Activated naive CD4-positive, alpha-beta T cell treated with anti-CD3 and anti-CD28 coated beads, Interleukin-2, amount 10 ng/mL, durations not matched to agents 7 days and 5 days (primary cell): ENCODE measurements around the gene KIF13A.
"Not testable (repeated sequence)": the region's sequence is repeated elsewhere in the genome, so short reads cannot be mapped to it uniquely, and the experiment has no call there.

Experiments
- CTCF ChIA-PET: fragments of 350-600 bp; sonication (Branson Sonifier 250); formaldehyde crosslinking; loops from one replicate; lab custom pipeline; 2021; ENCODE audit warnings: antibody characterized with exemption; lab: Charles Lee
- DNase-seq: peaks from one replicate; pipeline ENCODE4 v3.0.0-alpha.2; 2020
- H3K27ac Mint-ChIP-seq: one replicate; pipeline ENCODE4 v1.8.0; 2021; ENCODE audit warnings: mild to moderate bottlenecking, moderate library complexity, mixed read lengths
- H3K27me3 Mint-ChIP-seq: one replicate; pipeline ENCODE4 v1.8.0; 2021; ENCODE audit warnings: mild to moderate bottlenecking, mixed read lengths
- H3K36me3 Mint-ChIP-seq: one replicate; pipeline ENCODE4 v1.8.0; 2021; ENCODE audit warnings: mixed read lengths
- H3K4me1 Mint-ChIP-seq: one replicate; pipeline ENCODE4 v1.8.0; 2021; ENCODE audit warnings: mixed read lengths
- H3K4me3 Mint-ChIP-seq: one replicate; pipeline ENCODE4 v1.8.0; 2021; ENCODE audit warnings: mild to moderate bottlenecking, moderate library complexity, mixed read lengths
- H3K9me3 Mint-ChIP-seq: one replicate; pipeline ENCODE4 v1.8.0; 2021; ENCODE audit warnings: mixed read lengths

The KIF13A gene

DNA sequence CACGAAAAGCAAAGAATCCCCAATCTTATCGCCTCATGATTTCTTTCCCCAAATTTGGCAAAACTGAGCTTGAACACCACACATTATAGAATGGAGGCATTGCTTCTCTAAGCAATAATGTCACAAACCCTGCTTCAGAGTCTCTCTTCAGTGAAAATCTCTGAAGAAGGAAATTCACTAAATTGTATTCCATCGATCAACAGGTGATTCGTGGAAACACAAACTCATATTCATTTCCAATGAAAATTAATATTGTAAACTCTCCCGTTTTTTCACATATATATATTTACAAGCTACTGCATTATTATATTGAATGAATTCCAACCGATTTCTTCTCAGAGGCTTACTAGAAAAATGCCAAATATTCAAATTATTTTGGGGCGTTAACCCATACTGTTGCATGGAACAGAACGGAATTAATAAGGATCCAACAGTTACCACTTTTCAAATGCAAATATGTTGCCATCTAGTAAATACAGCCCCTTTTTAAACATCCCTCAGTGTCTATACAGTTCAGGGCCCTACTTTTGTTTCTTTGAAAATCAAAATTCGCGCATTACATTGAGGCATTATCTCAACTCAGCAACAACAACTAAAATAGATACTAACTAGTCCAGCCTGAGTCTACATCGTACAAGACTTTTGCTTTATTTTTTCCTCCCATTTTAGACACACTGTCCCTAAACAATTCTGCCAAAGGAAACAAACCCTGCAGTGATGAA, 1.3 kb downstream of the KIF13A start:
- Mint-ChIP-seq H3K27ac (no peak overlapping the region), H3K4me3 (peak overlapping the region; percentile 63), H3K4me1 (peaks cover 7% of the 10 kb centered on the region), H3K9me3 (no peaks in the 10 kb centered on the region), H3K36me3 (peaks cover 2% of the 10 kb centered on the region), H3K27me3 (peaks cover 74% of the 10 kb centered on the region)
- no peak for DNase-seq
- CTCF ChIA-PET, result no interaction called here

DNA sequence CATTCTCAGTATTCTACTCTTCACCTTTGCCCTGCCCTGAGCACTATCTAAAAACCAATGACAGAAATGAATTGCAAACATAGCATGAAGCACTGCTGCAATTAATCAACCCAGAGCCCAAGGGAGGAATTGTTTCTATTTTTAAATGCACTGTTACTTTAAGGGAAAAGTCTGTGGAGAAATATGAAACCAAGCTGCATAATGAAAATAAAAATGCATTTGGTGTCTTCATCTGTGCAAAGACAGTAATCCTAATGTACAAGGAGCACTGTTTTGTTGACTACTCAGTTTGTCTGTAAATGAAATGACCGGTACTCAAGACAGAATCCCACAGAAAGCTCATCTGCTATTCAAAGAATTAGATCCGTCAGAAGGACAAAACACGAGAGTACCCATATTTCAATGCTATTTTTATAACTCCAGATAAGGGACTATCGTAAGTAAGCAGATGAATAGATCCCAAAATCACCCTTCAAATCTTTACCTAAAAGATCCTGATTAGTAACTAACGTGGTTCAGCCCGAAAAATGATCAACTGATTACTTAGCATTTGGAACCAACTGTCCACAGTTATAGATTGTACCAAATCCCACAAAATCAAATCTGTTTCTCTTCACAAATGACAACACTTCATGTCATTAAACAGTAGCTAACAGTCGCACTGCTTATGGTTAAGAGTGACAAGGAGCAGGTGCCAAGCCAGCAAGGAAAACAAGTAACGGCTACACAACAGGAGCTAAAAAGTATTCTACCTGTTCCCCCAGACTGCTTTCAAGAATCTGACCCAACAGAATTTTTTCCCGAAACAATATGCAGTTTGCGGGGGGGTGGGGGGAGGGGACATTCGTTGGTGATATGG, 2.4 kb downstream of the KIF13A start:
- H3K36me3 Mint-ChIP-seq, result peaks cover 2% of the 10 kb centered on the region
- no peak overlapping the region for H3K4me3 Mint-ChIP-seq
- no peak for DNase-seq
- H3K4me1 Mint-ChIP-seq, result peaks cover 7% of the 10 kb centered on the region
- H3K27me3 Mint-ChIP-seq, result peaks cover 70% of the 10 kb centered on the region
- H3K9me3 Mint-ChIP-seq, result no peaks in the 10 kb centered on the region
- no peak overlapping the region for H3K27ac Mint-ChIP-seq
- CTCF ChIA-PET, result interaction anchor here (0.6 kb wide), 2 partner anchors 17 to 134 kb away, joined by 3 to 4 read pairs; no protein-coding TSS in a partner anchor

GRCh38 chr6:17984399-17984798, 3.0 kb downstream of the KIF13A start:
- CTCF ChIA-PET, result no interaction called here
- H3K9me3 Mint-ChIP-seq, result no peaks in the 10 kb centered on the region
- DNase-seq, result no peak
- peaks cover 7% of the 10 kb centered on the region for H3K4me1 Mint-ChIP-seq
- no peak overlapping the region for H3K27ac Mint-ChIP-seq
- peaks cover 64% of the 10 kb centered on the region for H3K27me3 Mint-ChIP-seq
- no peak overlapping the region for H3K4me3 Mint-ChIP-seq
- H3K36me3 Mint-ChIP-seq, result peaks cover 2% of the 10 kb centered on the region

GRCh38 chr6:17983730-17984129, 3.7 kb downstream of the KIF13A start:
- H3K27ac Mint-ChIP-seq, result no peak overlapping the region
- H3K4me1 Mint-ChIP-seq, result peaks cover 7% of the 10 kb centered on the region
- H3K36me3 Mint-ChIP-seq, result peaks cover 2% of the 10 kb centered on the region
- H3K4me3 Mint-ChIP-seq, result no peak overlapping the region
- no peaks in the 10 kb centered on the region for H3K9me3 Mint-ChIP-seq
- DNase-seq, result no peak
- CTCF ChIA-PET, result no interaction called here
- H3K27me3 Mint-ChIP-seq, result peaks cover 57% of the 10 kb centered on the region

GRCh38 chr6:17980329-17980728, 7.1 kb downstream of the KIF13A start:
- H3K36me3 Mint-ChIP-seq, result no peaks in the 10 kb centered on the region
- H3K4me1 Mint-ChIP-seq, result no peaks in the 10 kb centered on the region
- CTCF ChIA-PET, result no interaction called here
- H3K9me3 Mint-ChIP-seq, result no peaks in the 10 kb centered on the region
- peaks cover 29% of the 10 kb centered on the region for H3K27me3 Mint-ChIP-seq
- H3K27ac Mint-ChIP-seq, result no peak overlapping the region
- no peak overlapping the region for H3K4me3 Mint-ChIP-seq
- no peak for DNase-seq

- Mint-ChIP-seq H3K27ac (no peak overlapping the region), H3K27me3 (peaks cover 20% of the 10 kb centered on the region), H3K9me3 (no peaks in the 10 kb centered on the region), H3K4me3 (no peak overlapping the region), H3K4me1 (no peaks in the 10 kb centered on the region), H3K36me3 (no peaks in the 10 kb centered on the region)
- CTCF ChIA-PET, result no interaction called here
- DNase-seq, result no peak
Measured at GRCh38 chr6:17979479-17979878, 8.0 kb downstream of the KIF13A start.

- H3K27ac Mint-ChIP-seq, H3K9me3 Mint-ChIP-seq, H3K27me3 Mint-ChIP-seq, H3K4me1 Mint-ChIP-seq, H3K4me3 Mint-ChIP-seq, H3K36me3 Mint-ChIP-seq, CTCF ChIA-PET, DNase-seq: not testable (repeated sequence)
Measured at GRCh38 chr6:17976258-17976657, 11.2 kb downstream of the KIF13A start.

- CTCF ChIA-PET, result no interaction called here
- H3K4me3 Mint-ChIP-seq, result no peak overlapping the region
- H3K9me3 Mint-ChIP-seq, result no peaks in the 10 kb centered on the region
- DNase-seq, result no peak
- H3K27ac Mint-ChIP-seq, result no peak overlapping the region
- H3K27me3 Mint-ChIP-seq, result peaks cover 3% of the 10 kb centered on the region
- H3K36me3 Mint-ChIP-seq, result no peaks in the 10 kb centered on the region
- no peaks in the 10 kb centered on the region for H3K4me1 Mint-ChIP-seq
Measured at GRCh38 chr6:17974570-17975368, 12.7 kb downstream of the KIF13A start.

DNA sequence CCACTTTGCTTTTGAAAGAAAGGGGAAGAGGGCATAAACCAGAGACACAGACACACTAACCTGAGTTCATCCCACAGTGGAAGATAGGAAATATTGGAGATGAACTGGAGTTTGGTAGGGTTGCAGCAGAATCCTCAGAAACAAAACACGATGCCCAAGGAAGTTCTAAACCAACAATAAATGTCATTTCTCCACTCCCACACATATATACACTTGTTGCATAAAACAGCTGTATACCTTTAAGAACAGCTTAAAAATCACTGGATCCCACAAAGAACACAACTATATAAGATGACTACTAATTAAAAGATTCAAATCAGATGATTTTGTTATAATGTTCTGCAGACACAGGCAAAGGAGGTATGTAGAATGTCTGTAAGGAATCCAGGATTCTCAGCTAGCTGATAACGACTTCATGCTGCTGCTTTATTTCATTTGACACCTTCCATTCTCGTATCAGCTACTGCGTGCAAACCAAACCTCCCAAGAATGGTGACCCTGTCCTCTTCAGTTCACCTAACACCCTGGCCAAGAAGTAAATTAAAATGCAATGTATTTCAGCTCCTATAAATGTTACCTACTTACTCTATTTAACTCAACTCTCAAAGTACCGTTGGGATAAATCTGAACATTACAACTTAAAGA, 14.3 kb downstream of the KIF13A start:
- DNase-seq, result no peak
- CTCF ChIA-PET, result no interaction called here
- H3K27me3 Mint-ChIP-seq, result peaks cover 7% of the 10 kb centered on the region
- no peaks in the 10 kb centered on the region for H3K4me1 Mint-ChIP-seq
- H3K36me3 Mint-ChIP-seq, result no peaks in the 10 kb centered on the region
- no peak overlapping the region for H3K4me3 Mint-ChIP-seq
- no peak overlapping the region for H3K27ac Mint-ChIP-seq
- H3K9me3 Mint-ChIP-seq, result no peaks in the 10 kb centered on the region

DNA sequence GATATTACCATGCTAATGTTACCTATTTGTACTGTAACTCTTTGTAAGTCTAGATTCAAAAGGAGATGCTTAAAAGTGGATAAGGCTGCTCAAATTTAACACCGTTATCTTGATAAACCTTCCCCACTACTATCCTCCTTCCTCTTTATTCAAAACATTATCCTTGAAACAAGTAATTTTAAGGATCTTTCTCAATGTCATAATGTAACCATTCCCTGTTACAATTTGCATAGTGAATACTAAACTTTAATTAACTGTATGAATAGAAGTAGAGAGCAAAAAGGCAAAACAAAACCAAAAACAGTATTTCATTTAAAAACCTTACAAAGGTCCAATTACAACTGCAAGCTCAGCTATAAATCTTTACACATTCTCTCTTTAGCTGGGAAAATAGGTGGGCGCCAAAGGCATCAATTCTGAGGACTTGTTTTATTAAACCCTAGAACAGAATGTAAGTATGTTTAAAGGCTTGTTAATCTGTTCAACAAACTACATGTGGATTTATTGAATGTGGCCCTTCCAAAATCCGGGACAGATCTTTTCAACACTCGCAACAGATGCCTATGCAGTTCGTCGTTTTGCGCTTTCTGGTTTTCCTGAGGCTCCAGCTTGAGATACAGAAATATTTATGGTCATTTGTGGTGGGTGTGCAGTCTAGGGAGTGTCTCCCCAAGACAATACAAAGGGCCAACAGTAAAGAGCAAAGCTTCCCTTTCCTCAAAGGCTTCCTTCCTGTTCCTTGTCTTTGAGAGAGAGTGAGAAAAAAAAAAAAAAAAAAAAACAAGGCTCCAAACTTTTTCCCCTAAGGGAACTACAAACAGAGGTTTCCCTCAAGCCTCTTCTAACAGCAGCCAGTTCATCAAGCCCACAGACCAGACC, 15.1 kb downstream of the KIF13A start:
- peaks cover 12% of the 10 kb centered on the region for H3K27me3 Mint-ChIP-seq
- no peak for DNase-seq
- H3K4me1 Mint-ChIP-seq, result no peaks in the 10 kb centered on the region
- no peaks in the 10 kb centered on the region for H3K9me3 Mint-ChIP-seq
- no peak overlapping the region for H3K4me3 Mint-ChIP-seq
- no peaks in the 10 kb centered on the region for H3K36me3 Mint-ChIP-seq
- H3K27ac Mint-ChIP-seq, result no peak overlapping the region
- CTCF ChIA-PET, result no interaction called here

DNA sequence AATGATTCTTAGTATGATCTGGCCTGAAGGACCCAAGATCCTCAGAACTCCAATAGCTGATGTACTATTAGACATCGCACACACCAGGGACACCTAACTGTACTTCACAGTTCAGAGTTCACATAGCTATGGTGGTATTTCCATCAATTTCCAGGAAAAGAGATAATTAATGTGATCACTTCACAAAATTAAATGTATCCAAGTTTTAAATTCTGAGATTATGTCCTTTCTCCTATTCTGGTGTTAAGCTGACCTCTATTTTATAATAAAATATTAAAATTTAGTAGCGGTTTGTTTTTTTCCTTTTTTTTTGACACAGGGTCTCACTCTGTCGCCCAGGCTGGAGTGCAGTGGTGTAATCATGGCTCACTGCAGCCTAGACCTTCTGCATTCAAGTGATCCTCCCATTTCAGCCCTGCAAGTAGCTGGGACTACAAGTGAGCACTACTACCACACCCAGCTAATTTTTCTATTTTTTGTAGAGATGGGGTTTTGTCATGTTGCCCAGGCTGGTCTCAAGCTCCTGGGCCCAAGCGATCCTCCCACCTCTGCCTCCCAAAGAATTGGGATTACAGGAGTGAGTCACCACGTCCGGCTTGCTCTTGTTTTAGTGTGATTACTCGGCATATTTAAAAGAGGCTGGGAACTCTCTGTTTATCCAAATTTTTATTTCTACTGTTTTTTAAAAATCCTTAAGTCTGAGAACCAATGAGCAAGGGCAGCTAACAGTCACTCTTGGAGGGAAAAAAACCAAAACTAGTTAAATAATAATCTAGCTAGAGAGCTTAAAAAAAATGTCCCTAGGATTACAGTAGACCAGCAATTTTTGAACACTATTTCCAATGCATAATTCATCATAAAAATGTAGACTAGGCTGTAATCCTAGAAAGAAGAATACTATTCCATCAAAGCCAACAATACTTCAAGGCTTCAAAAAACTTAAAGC, 16.0 kb downstream of the KIF13A start:
- Mint-ChIP-seq H3K4me1 (no peaks in the 10 kb centered on the region), H3K36me3 (no peaks in the 10 kb centered on the region), H3K27ac (no peak overlapping the region), H3K9me3 (no peaks in the 10 kb centered on the region), H3K4me3 (no peak overlapping the region), H3K27me3 (peaks cover 12% of the 10 kb centered on the region)
- CTCF ChIA-PET, result no interaction called here
- no peak for DNase-seq

GRCh38 chr6:17968876-17969275, 18.6 kb downstream of the KIF13A start:
- no peaks in the 10 kb centered on the region for H3K4me1 Mint-ChIP-seq
- DNase-seq, result no peak
- no peak overlapping the region for H3K27ac Mint-ChIP-seq
- H3K4me3 Mint-ChIP-seq, result no peak overlapping the region
- H3K27me3 Mint-ChIP-seq, result peaks cover 12% of the 10 kb centered on the region
- no peaks in the 10 kb centered on the region for H3K9me3 Mint-ChIP-seq
- H3K36me3 Mint-ChIP-seq, result no peaks in the 10 kb centered on the region
- CTCF ChIA-PET, result no interaction called here
